Kidney glomerular epithelial cell (primary cell): ENCODE measurements around the gene MYRF.
A peak's percentile ranks its signal among the peaks of the same experiment; 100 is the strongest.

Source experiments
- DNase-seq: peaks from one replicate; lab custom pipeline; 2025; lab: John Stamatoyannopoulos, UW

Gene MYRF

GRCh38 chr11:61817471-61818202, 65.2 kb downstream of the MYRF start:
- DNase-seq: no peak

GRCh38 chr11:61820174-61820573, 67.7 kb downstream of the MYRF start:
- DNase-seq: peak; percentile 51

- no peak for DNase-seq
Measured at GRCh38 chr11:61826930-61827570, 74.6 kb downstream of the MYRF start.

- peak; percentile 82 for DNase-seq
Measured at GRCh38 chr11:61827571-61828378, 75.3 kb downstream of the MYRF start, which contains the start of gene FADS2. Gene FADS2, plus strand, starts transcription at chr11:61828300. Its CDS starts 91 bp downstream, at chr11:61828391.

- no peak for DNase-seq
Measured at GRCh38 chr11:61828379-61828628, 75.9 kb downstream of the MYRF start.

GRCh38 chr11:61828629-61829407, 76.4 kb downstream of the MYRF start:
- no peak for DNase-seq

- no peak for DNase-seq
Measured at GRCh38 chr11:61829806-61830205, 77.4 kb downstream of the MYRF start.

GRCh38 chr11:61830237-61831105, 78.0 kb downstream of the MYRF start:
- no peak for DNase-seq

GRCh38 chr11:61832207-61832606, 79.8 kb downstream of the MYRF start:
- DNase-seq: no peak

- DNase-seq: no peak
Measured at GRCh38 chr11:61832754-61833153, 80.3 kb downstream of the MYRF start.

- DNase-seq: no peak
Measured at GRCh38 chr11:61833471-61833870, 81.0 kb downstream of the MYRF start.

GRCh38 chr11:61833926-61834277, 81.5 kb downstream of the MYRF start:
- no peak for DNase-seq

- DNase-seq: no peak
Measured at GRCh38 chr11:61834278-61835048, 82.0 kb downstream of the MYRF start.

- DNase-seq: no peak
Measured at GRCh38 chr11:61836193-61836592, 83.8 kb downstream of the MYRF start.

GRCh38 chr11:61837411-61838005, 85.1 kb downstream of the MYRF start:
- DNase-seq: no peak
